COR-L47 (cell line): ENCODE measurements around the gene HRH3.
A peak's percentile ranks its signal among the peaks of the same experiment; 100 is the strongest.

Experiments used
- DNase-seq: peaks from one replicate; lab custom pipeline; 2025; lab: John Stamatoyannopoulos, UW

HRH3 gene

DNA sequence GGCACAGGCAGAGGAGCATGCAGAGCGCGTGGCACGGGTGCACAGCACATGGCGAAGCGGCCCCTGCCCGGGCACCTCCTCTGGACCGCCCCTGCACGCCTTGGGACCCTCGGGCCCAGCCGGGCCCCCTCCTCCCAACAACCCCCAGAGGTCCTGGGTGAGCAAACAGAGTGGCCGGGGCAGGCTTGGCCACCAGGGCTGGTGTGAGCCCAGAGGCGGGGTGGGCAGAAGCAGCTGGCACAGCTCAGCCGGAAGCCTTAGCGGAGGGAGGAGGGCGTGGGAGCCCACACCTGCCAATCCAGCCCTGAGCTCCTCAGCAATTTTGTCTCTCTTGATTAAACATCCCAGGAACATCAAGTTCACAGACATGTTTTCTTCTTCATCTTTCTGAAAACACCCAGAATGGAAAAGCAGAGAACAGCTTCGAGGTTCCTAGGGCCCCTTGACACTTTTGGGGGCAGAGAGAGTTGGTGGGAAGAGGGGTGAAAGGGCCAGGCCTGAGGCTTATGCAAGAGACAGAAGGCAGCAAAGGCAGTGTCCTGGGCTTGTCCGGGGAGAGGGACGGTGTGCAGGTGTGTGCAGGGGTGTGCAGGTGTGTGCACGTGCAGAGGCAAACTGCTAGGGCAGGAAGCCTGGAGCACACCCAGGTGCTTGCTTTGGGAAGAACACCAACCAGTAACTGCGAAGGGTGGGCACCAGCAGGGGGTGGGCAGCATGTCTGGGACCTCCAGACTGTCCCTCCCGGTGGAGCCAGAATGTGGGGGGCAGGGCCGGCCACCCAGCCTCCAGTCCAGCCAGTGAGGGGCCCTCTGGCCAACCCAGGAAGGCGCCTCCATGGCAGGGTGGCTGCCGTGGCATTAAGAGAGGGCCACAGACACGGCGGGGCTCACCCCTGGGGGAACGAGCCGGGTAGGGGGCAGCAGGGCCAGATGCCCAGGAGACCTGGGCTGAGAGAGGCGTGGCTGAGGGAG lies 4.8 kb downstream of the HRH3 start:
- peak; percentile 23 for DNase-seq

GRCh38 chr20:62214067-62214466 lies 6.0 kb downstream of the HRH3 start:
- DNase-seq: no peak

- DNase-seq: no peak
These were observed 7.8 kb downstream of the HRH3 start for GRCh38 chr20:62212299-62212698.

DNA sequence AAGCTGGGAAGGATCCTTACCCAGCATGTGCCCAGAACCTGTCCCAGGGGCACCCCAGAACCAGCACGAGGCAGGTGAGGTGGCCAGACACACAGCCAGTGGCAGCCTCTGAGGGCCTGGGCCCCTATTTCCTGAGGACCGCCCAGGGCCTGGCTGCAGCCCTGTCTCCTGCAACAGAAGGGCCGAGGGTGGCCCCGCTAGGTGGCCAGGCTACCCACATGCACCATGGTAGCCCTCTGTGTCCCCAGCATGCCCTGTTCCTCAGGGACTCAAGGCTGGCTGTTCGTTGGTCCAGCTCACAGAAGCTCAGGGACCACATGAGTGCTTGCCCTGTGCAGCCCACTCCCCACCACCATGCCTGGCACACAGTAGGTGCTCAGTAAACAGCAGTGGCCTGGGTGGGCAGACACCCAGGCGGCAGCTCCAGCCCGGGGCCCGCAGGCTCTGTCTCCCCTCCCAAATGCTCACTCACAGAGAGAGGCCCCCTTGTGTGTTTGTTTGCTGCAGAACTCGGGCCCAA lies 8.2 kb downstream of the HRH3 start:
- DNase-seq: no peak

DNA sequence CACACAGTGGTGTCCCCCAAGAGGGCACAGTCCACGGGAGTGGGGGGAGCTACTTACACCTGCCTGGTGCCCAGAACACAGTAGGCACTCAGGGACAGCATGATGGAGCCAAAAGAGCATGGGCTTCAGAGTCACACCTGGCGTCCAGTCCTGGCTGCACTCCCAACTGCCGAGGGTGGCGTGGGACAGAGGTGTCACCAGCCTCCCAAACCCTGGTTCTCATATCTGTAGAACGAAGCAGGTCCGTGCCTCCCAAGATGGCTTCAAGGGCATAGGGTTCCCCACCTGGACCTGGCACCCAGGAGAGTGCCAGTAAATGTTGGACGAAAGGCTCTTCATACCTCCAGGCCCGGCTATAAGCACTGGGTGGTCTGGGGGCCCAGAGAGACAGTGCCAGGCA lies 8.9 kb downstream of the HRH3 start:
- DNase-seq: no peak

DNA sequence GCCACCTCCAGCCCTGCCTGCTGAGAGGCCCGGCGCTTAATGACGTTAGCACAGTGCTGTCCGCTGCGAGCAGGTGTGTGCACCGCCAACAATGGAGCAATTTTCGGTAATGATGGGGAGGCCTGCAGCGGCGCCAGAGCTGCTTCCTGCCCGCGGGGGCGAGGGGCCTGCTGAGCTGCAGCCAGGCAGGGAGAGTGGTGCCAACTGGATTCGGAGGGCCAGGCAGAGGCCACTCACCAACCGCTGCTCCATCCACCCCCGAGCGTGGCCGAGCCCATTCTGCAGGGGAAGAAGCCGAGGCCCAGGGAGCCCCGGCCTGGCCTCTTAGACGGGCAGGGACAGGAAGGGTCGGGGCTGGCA lies 9.6 kb downstream of the HRH3 start:
- DNase-seq: peak; percentile 97

DNA sequence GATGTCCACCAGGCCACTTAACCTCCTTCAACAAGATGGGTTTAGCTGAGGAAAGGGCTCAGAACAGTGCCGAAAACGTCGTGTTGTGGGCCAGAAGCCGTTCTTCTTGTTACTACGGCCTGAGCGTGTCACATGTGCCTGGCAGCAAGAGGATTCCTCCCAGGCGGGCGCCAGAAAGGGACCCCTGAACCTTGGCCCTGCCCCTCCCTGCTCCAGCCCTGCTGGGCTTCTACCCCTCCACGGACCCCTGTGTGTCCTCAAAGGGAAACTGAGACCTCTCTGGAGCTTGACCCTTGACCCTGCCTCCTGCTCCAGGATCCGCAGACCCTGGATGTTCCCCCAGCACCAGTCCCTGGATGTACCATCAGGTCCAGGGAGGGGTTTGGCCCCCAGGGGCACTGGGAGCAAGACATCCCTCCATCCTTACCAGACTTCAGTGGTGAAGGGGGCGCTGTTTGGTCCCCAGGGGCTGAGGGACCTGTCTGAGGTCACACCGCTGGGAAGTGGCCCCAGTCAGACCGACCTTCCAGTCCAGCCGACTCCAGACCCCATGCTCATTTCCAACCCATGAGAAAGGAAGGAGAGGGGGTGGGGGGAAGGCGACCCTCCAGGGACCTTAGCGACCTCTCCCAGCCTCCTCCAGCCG lies 10.1 kb downstream of the HRH3 start:
- DNase-seq: no peak

GRCh38 chr20:62208795-62209755 lies 11.0 kb downstream of the HRH3 start:
- DNase-seq: no peak

- DNase-seq: no peak
These were observed 11.8 kb downstream of the HRH3 start for GRCh38 chr20:62208061-62208794.

DNA sequence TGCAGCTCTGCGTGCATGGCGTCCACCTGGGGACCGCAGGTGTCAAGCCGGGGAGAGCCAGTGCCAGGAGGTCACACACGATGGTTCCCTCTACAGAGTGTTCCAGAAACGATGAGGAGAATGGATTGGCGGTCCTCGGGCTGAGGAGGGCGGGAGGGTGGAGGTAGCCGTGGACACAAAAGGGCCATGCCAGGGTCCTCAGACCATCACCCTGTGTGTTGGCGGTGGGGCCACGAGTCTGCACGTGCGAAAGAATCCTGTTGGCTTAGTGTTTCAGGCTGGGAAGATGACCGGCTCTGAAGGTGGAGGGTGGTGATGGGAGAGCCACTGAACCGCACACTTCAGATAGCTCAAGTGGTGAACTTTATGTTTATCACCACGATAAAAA lies 13.7 kb downstream of the HRH3 start:
- no peak for DNase-seq

DNA sequence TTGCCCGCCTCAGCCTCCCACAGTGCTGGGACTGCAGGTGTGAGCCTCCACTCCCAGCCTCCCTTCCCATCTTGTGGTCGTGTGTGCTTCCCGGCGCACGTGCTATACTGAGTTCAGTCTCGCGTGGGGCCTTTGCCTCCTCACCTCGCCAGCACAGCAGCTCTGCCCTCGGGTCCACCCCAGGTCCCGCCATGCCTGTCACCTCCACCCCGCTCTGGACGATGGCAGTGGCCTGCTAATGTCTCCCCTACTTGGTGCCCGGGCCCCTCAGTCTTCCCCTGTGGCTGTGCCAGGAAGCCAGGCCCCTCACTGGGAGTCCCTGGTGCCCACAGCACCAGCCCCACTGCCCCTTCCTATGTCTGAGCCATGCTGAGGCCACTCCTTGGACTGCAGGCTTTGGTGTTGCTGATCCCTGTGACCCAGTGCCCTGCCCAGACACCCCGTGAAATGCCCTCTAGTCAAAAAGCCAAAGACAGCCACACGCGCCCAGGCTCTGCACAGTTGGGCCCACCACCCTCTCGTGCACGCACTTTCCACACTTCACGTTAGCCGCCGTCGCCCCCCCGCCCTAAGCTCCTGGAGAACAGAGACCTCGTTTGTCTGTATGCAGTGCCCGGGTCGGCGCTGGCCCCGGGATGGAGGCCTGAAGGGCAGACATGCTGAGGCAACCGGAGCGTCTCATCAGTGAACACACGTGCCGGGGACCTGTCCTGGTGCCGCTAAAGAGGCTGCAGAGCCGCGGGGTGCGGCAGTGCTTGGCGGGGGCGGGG lies 14.3 kb downstream of the HRH3 start:
- no peak for DNase-seq

DNA sequence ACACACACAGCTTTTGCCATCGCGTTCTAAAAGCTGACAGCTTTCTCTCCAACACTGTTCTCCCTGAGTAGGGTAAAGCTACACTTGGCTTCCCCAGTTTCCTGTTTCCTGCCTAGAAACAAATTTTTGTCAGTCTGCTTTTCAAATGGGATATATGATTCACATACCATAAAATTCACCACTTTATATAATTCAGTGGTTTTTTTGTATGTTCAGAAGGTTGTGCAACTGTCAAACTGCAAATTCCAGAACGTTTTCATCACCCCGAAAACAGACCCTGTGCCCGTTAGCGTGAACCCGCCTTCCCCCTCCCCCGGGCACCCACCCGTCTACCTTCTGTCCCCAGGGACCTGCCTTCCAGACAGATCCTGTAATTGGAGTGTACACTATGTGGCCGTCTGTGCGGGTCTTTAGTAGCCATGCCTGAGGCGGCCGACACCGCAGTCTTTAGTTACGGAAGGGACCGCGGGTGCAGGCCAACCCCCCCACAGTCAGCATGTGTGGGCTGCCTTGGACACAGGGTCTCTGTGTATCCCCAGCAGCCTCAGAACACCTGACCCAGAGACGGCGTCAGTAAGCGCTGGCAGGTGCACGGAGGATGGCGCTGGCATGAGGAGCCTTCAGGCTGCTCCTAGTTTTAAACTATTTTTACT lies 16.6 kb downstream of the HRH3 start:
- DNase-seq: no peak

GRCh38 chr20:62202676-62203377 lies 17.3 kb downstream of the HRH3 start:
- DNase-seq: no peak

DNA sequence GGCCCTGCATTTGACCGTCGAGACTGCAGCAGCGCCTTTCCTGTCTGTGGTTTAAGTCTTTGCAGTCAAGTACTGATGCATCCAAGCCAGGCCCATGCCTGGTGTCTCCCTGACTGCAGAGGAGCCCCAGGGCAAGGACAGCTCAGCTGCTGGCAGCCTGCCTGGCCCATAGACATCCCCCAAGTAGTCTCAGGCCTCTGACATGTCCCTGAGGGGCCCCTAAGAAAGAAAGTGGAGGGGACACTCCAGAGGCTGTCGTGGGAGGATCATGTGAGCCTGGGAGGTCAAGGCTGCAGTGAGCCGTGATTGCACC lies 18.0 kb downstream of the HRH3 start:
- DNase-seq: no peak

GRCh38 chr20:62201173-62202082 lies 18.6 kb downstream of the HRH3 start:
- DNase-seq: no peak

- no peak for DNase-seq
These were observed 19.4 kb downstream of the HRH3 start for GRCh38 chr20:62200491-62201172.

GRCh38 chr20:62198931-62199330 lies 21.1 kb downstream of the HRH3 start:
- no peak for DNase-seq

GRCh38 chr20:62198496-62198895 lies 21.6 kb downstream of the HRH3 start:
- no peak for DNase-seq
